Stimulated activated effector memory CD8-positive, alpha-beta T cell treated with anti-CD3 and anti-CD28 coated beads, Interleukin-12 subunit alpha, Interleukin-12 subunit beta, amount 100 ng/mL, for 72 hours (primary cell): ENCODE measurements around the gene GLS.

Experiments
- ATAC-seq: fragments of 150-1000 bp; cut with Tn5 transposase; 2 replicates; pipeline ENCODE4 v1.10.0; 2021
- DNase-seq, 2 donors: peaks; one replicate each; pipeline ENCODE4 v3.0.0; 2021 to 2022; ENCODE audit warnings: low spot score in 2 of 2
- H3K27ac Mint-ChIP-seq: one replicate; pipeline ENCODE4 v1.8.0; 2022; ENCODE audit warnings: mild to moderate bottlenecking, mixed read lengths
- H3K36me3 Mint-ChIP-seq: one replicate; pipeline ENCODE4 v1.8.0; 2022; ENCODE audit warnings: mild to moderate bottlenecking, mixed read lengths
- H3K4me1 Mint-ChIP-seq: one replicate; pipeline ENCODE4 v1.8.0; 2022; ENCODE audit warnings: mixed read lengths
- H3K4me3 Mint-ChIP-seq: one replicate; pipeline ENCODE4 v1.8.0; 2022; ENCODE audit warnings: mild to moderate bottlenecking, mixed read lengths
- H3K9me3 Mint-ChIP-seq: one replicate; pipeline ENCODE4 v1.8.0; 2022; ENCODE audit warnings: mixed read lengths

The GLS gene

GRCh38 chr2:190889175-190889943 is 8.7 kb downstream of the GLS start:
- Mint-ChIP-seq H3K9me3 (no peaks in the 10 kb centered on the region), H3K27ac (peak overlapping the region; percentile 64), H3K4me3 (peak overlapping the region; percentile 6), H3K4me1 (peaks cover 55% of the 10 kb centered on the region), H3K36me3 (peaks cover 100% of the 10 kb centered on the region)
- no peak for DNase-seq
- ATAC-seq, result no peak

- Mint-ChIP-seq H3K36me3 (peaks cover 100% of the 10 kb centered on the region), H3K9me3 (no peaks in the 10 kb centered on the region), H3K27ac (peak overlapping the region; percentile 87), H3K4me1 (peaks cover 51% of the 10 kb centered on the region), H3K4me3 (peak overlapping the region; percentile 17)
- DNase-seq, result no peak
- no peak for ATAC-seq
Measured at GRCh38 chr2:190891372-190891771, 10.8 kb downstream of the GLS start.

GRCh38 chr2:190891889-190892288 is 11.3 kb downstream of the GLS start:
- Mint-ChIP-seq H3K9me3 (no peaks in the 10 kb centered on the region), H3K4me3 (peak overlapping the region; percentile 9), H3K36me3 (peaks cover 100% of the 10 kb centered on the region), H3K27ac (peak overlapping the region; percentile 87), H3K4me1 (peaks cover 56% of the 10 kb centered on the region)
- no peak for DNase-seq
- ATAC-seq, result no peak

- no peak for DNase-seq
- Mint-ChIP-seq H3K4me1 (peaks cover 49% of the 10 kb centered on the region), H3K4me3 (no peak overlapping the region), H3K36me3 (peaks cover 100% of the 10 kb centered on the region), H3K27ac (peak overlapping the region; percentile 54), H3K9me3 (no peaks in the 10 kb centered on the region)
- ATAC-seq, result no peak
Measured at GRCh38 chr2:190893157-190893556, 12.5 kb downstream of the GLS start.

GRCh38 chr2:190896477-190896876 is 15.9 kb downstream of the GLS start:
- no peak for DNase-seq
- ATAC-seq, result no peak
- H3K36me3 Mint-ChIP-seq, result peaks cover 100% of the 10 kb centered on the region
- peak overlapping the region; percentile 62 for H3K27ac Mint-ChIP-seq
- H3K4me1 Mint-ChIP-seq, result peaks cover 23% of the 10 kb centered on the region
- no peak overlapping the region for H3K4me3 Mint-ChIP-seq
- H3K9me3 Mint-ChIP-seq, result no peaks in the 10 kb centered on the region

- Mint-ChIP-seq H3K36me3 (peaks cover 100% of the 10 kb centered on the region), H3K4me1 (peaks cover 7% of the 10 kb centered on the region), H3K9me3 (no peaks in the 10 kb centered on the region), H3K4me3 (no peak overlapping the region), H3K27ac (peak overlapping the region; percentile 47)
- DNase-seq (no peak), ATAC-seq (peak; percentile 88)
Measured at GRCh38 chr2:190903693-190904450, 23.3 kb downstream of the GLS start.

GRCh38 chr2:190904640-190905261 is 24.1 kb downstream of the GLS start:
- DNase-seq (no peak), ATAC-seq (no peak)
- Mint-ChIP-seq H3K36me3 (peaks cover 99% of the 10 kb centered on the region), H3K9me3 (no peaks in the 10 kb centered on the region), H3K4me1 (peaks cover 7% of the 10 kb centered on the region), H3K27ac (no peak overlapping the region), H3K4me3 (no peak overlapping the region)

- H3K36me3 Mint-ChIP-seq, result peaks cover 99% of the 10 kb centered on the region
- no peak overlapping the region for H3K27ac Mint-ChIP-seq
- H3K4me1 Mint-ChIP-seq, result peaks cover 15% of the 10 kb centered on the region
- DNase-seq, result no peak
- no peak overlapping the region for H3K4me3 Mint-ChIP-seq
- no peak for ATAC-seq
- no peaks in the 10 kb centered on the region for H3K9me3 Mint-ChIP-seq
Measured at GRCh38 chr2:190908532-190908931, 27.9 kb downstream of the GLS start.

GRCh38 chr2:190909680-190910079 is 29.1 kb downstream of the GLS start:
- no peaks in the 10 kb centered on the region for H3K9me3 Mint-ChIP-seq
- H3K4me3 Mint-ChIP-seq, result no peak overlapping the region
- H3K4me1 Mint-ChIP-seq, result peaks cover 7% of the 10 kb centered on the region
- peaks cover 99% of the 10 kb centered on the region for H3K36me3 Mint-ChIP-seq
- no peak for DNase-seq
- no peak for ATAC-seq
- H3K27ac Mint-ChIP-seq, result no peak overlapping the region

- Mint-ChIP-seq H3K27ac (no peak overlapping the region), H3K4me3 (no peak overlapping the region), H3K36me3 (peaks cover 99% of the 10 kb centered on the region), H3K4me1 (peaks cover 7% of the 10 kb centered on the region), H3K9me3 (no peaks in the 10 kb centered on the region)
- DNase-seq, result no peak
- no peak for ATAC-seq
Measured at GRCh38 chr2:190910341-190911136, 29.9 kb downstream of the GLS start.

- Mint-ChIP-seq H3K36me3 (peaks cover 99% of the 10 kb centered on the region), H3K9me3 (no peaks in the 10 kb centered on the region), H3K4me1 (peaks cover 7% of the 10 kb centered on the region), H3K27ac (peak overlapping the region; percentile 29), H3K4me3 (no peak overlapping the region)
- ATAC-seq (peak; percentile 98), DNase-seq (no peak)
Measured at GRCh38 chr2:190911813-190912212, 31.2 kb downstream of the GLS start.

GRCh38 chr2:190912726-190913125 is 32.1 kb downstream of the GLS start:
- ATAC-seq (no peak), DNase-seq (no peak)
- Mint-ChIP-seq H3K9me3 (no peaks in the 10 kb centered on the region), H3K4me3 (no peak overlapping the region), H3K36me3 (peaks cover 99% of the 10 kb centered on the region), H3K4me1 (peaks cover 14% of the 10 kb centered on the region), H3K27ac (no peak overlapping the region)

GRCh38 chr2:190913725-190914124 is 33.1 kb downstream of the GLS start:
- Mint-ChIP-seq H3K4me3 (no peak overlapping the region), H3K9me3 (no peaks in the 10 kb centered on the region), H3K27ac (no peak overlapping the region), H3K36me3 (peaks cover 99% of the 10 kb centered on the region), H3K4me1 (peaks cover 18% of the 10 kb centered on the region)
- ATAC-seq, result peak; percentile 39
- no peak for DNase-seq

GRCh38 chr2:190916829-190917228 is 36.2 kb downstream of the GLS start:
- Mint-ChIP-seq H3K9me3 (no peaks in the 10 kb centered on the region), H3K4me3 (no peak overlapping the region)
- DNase-seq, result no peak

GRCh38 chr2:190920085-190920484 is 39.5 kb downstream of the GLS start:
- Mint-ChIP-seq H3K27ac (no peak overlapping the region), H3K36me3 (peaks cover 99% of the 10 kb centered on the region), H3K4me3 (no peak overlapping the region), H3K9me3 (no peaks in the 10 kb centered on the region), H3K4me1 (peaks cover 28% of the 10 kb centered on the region)
- no peak for ATAC-seq
- no peak for DNase-seq

More at GRCh38 chr2:190916829-190917228, 36.2 kb downstream of the GLS start:
- Mint-ChIP-seq H3K27ac (no peak overlapping the region), H3K36me3 (peaks cover 99% of the 10 kb centered on the region), H3K4me1 (peaks cover 17% of the 10 kb centered on the region)
- no peak for ATAC-seq
